H1 (cell line): ENCODE results near the gene RUNX1. TPM values are rescaled to one million over a fixed set of nuclear protein-coding genes. Genes with fewer than 3 reads are reported as not detected.

Experiments used
- CTCF ChIA-PET: fragments of 300-600 bp; sonication (Branson Sonifier 250); formaldehyde crosslinking; loops from one replicate; lab custom pipeline; 2021; ENCODE audit not compliant: partially characterized antibody; lab: Charles Lee
- POLR2A ChIA-PET: fragments of 300-600 bp; sonication (Branson Sonifier 250); formaldehyde crosslinking; loops from one replicate; lab custom pipeline; 2021; ENCODE audit warnings: inconsistent platforms; ENCODE audit not compliant: partially characterized antibody; lab: Charles Lee
- DNase-seq, 2 experiments: peaks; one replicate each; pipeline versions ENCODE4 v3.0.0 to v3.0.0-alpha.2; 2010 to 2022; ENCODE audit warnings: low spot score in 2 of 2, low read depth in 1 of 2, mixed read lengths in 1 of 2
- FAIRE-seq: peaks from 2 replicates; lab custom pipeline; 2011; peaks lifted over from hg19 to GRCh38; lab: Jason Lieb, UNC
- H2AFZ ChIP-seq: 2 replicates; pipeline ENCODE4 v1.8.1; 2012; ENCODE audit warnings: low read length, inconsistent platforms
- H2AK5ac ChIP-seq: 2 replicates; pipeline ENCODE4 v1.6.1; 2013; ENCODE audit warnings: low read depth, low read length
- H2BK120ac ChIP-seq: replicated peaks from 2 replicates; pipeline ENCODE3; 2013; ENCODE audit warnings: low read depth, low read length, inconsistent platforms
- H2BK12ac ChIP-seq: 2 replicates; pipeline ENCODE4 v1.6.1; 2013; ENCODE audit warnings: low read depth, low read length
- H2BK15ac ChIP-seq: 2 replicates; pipeline ENCODE4 v1.6.1; 2013; ENCODE audit warnings: low read length
- H2BK20ac ChIP-seq: 2 replicates; pipeline ENCODE4 v1.6.1; 2013; ENCODE audit warnings: low read length
- H2BK5ac ChIP-seq: 2 replicates; pipeline ENCODE4 v1.6.1; 2013; ENCODE audit warnings: low read depth, low read length
- H3K14ac ChIP-seq: 2 replicates; pipeline ENCODE4 v1.6.1; 2013; ENCODE audit warnings: inconsistent platforms; ENCODE audit not compliant: insufficient read length
- H3K18ac ChIP-seq: 2 replicates; pipeline ENCODE4 v1.6.1; 2013; ENCODE audit warnings: low read length; ENCODE audit errors: extremely low read depth
- H3K23ac ChIP-seq: 2 replicates; pipeline ENCODE4 v1.6.1; 2013; ENCODE audit warnings: inconsistent platforms; ENCODE audit not compliant: insufficient read length
- H3K23me2 ChIP-seq: 2 replicates; pipeline ENCODE4 v1.6.1; 2013; ENCODE audit warnings: low read depth, low read length
- H3K27ac ChIP-seq: 2 replicates; pipeline ENCODE4 v1.6.1; 2011; ENCODE audit warnings: low read depth, low read length, inconsistent platforms
- H3K27me3 ChIP-seq, 4 experiments: replicated peaks in 1 of 4; 1 replicate in 1 of 4; 2 replicates in 3 of 4; pipeline versions ENCODE4 v1.6.1 to v1.8.1; 2011 to 2013; ENCODE audit warnings: low read length in 3 of 4, mild to moderate bottlenecking in 3 of 4, inconsistent platforms in 2 of 4, mixed read lengths in 2 of 4, moderate library complexity in 1 of 4; ENCODE audit not compliant: control insufficient read depth in 3 of 4, insufficient read depth in 3 of 4; ENCODE audit errors: extremely low read depth in 1 of 4
- H3K36me3 ChIP-seq, 4 experiments: 2 replicates each; pipeline versions ENCODE4 v1.6.1 to v1.8.1; 2011 to 2013; ENCODE audit warnings: mild to moderate bottlenecking in 4 of 4, low read length in 3 of 4, moderate library complexity in 2 of 4, control low read depth in 1 of 4, inconsistent platforms in 1 of 4; ENCODE audit not compliant: insufficient read depth in 4 of 4, control insufficient read depth in 2 of 4
- H3K4ac ChIP-seq: replicated peaks from 2 replicates; pipeline ENCODE3; 2013; ENCODE audit warnings: low read length, low read depth, mixed read lengths, inconsistent platforms; ENCODE audit not compliant: insufficient read length
- H3K4me1 ChIP-seq, 4 experiments: replicated peaks in 1 of 4; 1 replicate in 1 of 4; 2 replicates in 3 of 4; pipeline versions ENCODE4 v1.6.1 to v1.8.1; 2011 to 2013; ENCODE audit warnings: low read length in 3 of 4, inconsistent platforms in 2 of 4, mixed read lengths in 1 of 4; ENCODE audit not compliant: insufficient read depth in 4 of 4, control insufficient read depth in 3 of 4
- H3K4me2 ChIP-seq, 2 experiments: 2 replicates each; pipeline versions ENCODE4 v1.6.1 to v1.8.1; 2011 to 2013; ENCODE audit warnings: low read depth in 2 of 2, low read length in 2 of 2, control low read depth in 1 of 2, inconsistent platforms in 1 of 2, mild to moderate bottlenecking in 1 of 2; ENCODE audit not compliant: insufficient read depth in 1 of 2
- H3K4me3 ChIP-seq, 4 experiments: fragments of 200-600, 300-600 bp in 1 of 4; sonication (generic), shearing (Covaris generic), sonication (Bioruptor Twin) in 1 of 4; 2 replicates each; pipeline versions ENCODE4 v1.5.1 to v1.8.1; 2011 to 2016; ENCODE audit warnings: low read length in 4 of 4, low read depth in 3 of 4, control low read depth in 2 of 4, inconsistent platforms in 2 of 4, mild to moderate bottlenecking in 2 of 4, mixed read lengths in 1 of 4, moderate library complexity in 1 of 4; ENCODE audit not compliant: insufficient read depth in 2 of 4; ENCODE audit errors: extremely low read depth in 1 of 4
- H3K56ac ChIP-seq: replicated peaks from 2 replicates; pipeline ENCODE3; 2013; ENCODE audit warnings: low read depth, mild to moderate bottlenecking, mixed read lengths, low read length, inconsistent platforms; ENCODE audit not compliant: insufficient read length
- H3K79me1 ChIP-seq: 2 replicates; pipeline ENCODE4 v1.6.1; 2013; ENCODE audit warnings: low read depth, low read length, control low read depth
- H3K79me2 ChIP-seq, 2 experiments: 2 replicates each; pipeline versions ENCODE4 v1.6.1 to v1.8.1; 2012 to 2013; ENCODE audit warnings: low read length in 2 of 2, mild to moderate bottlenecking in 2 of 2, inconsistent platforms in 1 of 2; ENCODE audit not compliant: insufficient read depth in 2 of 2, control insufficient read depth in 1 of 2
- H3K9ac ChIP-seq, 4 experiments: replicated peaks in 1 of 4; 1 replicate in 1 of 4; 2 replicates in 3 of 4; pipeline versions ENCODE4 v1.6.1 to v1.8.1; 2011 to 2013; ENCODE audit warnings: low read depth in 3 of 4, low read length in 3 of 4, control low read depth in 2 of 4, mild to moderate bottlenecking in 2 of 4, moderate library complexity in 2 of 4, inconsistent platforms in 1 of 4; ENCODE audit errors: extremely low read depth in 1 of 4
- H3K9me3 ChIP-seq, 2 experiments: 2 replicates each; pipeline versions ENCODE4 v1.6.1 to v1.8.1; 2012 to 2013; ENCODE audit warnings: mild to moderate bottlenecking in 2 of 2, moderate library complexity in 2 of 2, control low read depth in 1 of 2, inconsistent platforms in 1 of 2, low read depth in 1 of 2, low read length in 1 of 2, mixed read lengths in 1 of 2; ENCODE audit not compliant: insufficient read depth in 2 of 2
- H4K20me1 ChIP-seq, 2 experiments: replicated peaks in 1 of 2; 2 replicates each; pipeline versions ENCODE3 to v1.8.1; 2011 to 2013; ENCODE audit warnings: inconsistent platforms in 2 of 2, low read length in 2 of 2, mild to moderate bottlenecking in 1 of 2; ENCODE audit not compliant: insufficient read depth in 2 of 2, control insufficient read depth in 1 of 2
- H4K5ac ChIP-seq: 2 replicates; pipeline ENCODE4 v1.6.1; 2013; ENCODE audit warnings: low read length, low read depth, mixed read lengths, inconsistent platforms; ENCODE audit not compliant: insufficient read length
- H4K8ac ChIP-seq: 2 replicates; pipeline ENCODE4 v1.8.0; 2013; ENCODE audit warnings: mild to moderate bottlenecking, moderate library complexity, low read length, inconsistent platforms; ENCODE audit not compliant: insufficient read depth; ENCODE audit errors: extremely low read depth
- H4K91ac ChIP-seq: replicated peaks from 2 replicates; pipeline ENCODE3; 2013; ENCODE audit warnings: low read length, mixed read lengths, inconsistent platforms; ENCODE audit not compliant: insufficient read length
- WGBS, 2 experiments: shearing (Covaris generic) in 1 of 2; methylation state at CpG; one replicate each; pipeline versions ENCODE4 v1.1.6 to v1.1.7; 2013 to 2015; ENCODE audit warnings: low lambda C conversion rate in 2 of 2, mixed read lengths in 2 of 2, inconsistent platforms in 1 of 2, low coverage in 1 of 2, missing lambda C conversion rate in 1 of 2; ENCODE audit not compliant: insufficient replicate concordance in 2 of 2, insufficient coverage in 1 of 2, insufficient read length in 1 of 2; ENCODE audit errors: extremely low coverage in 1 of 2, missing lambda C conversion rate in 1 of 2; 5-methylcytosine and 5-hydroxymethylcytosine counted together
- polyA plus RNA-seq, 7 experiments: library from polyadenylated mRNA; depleted of rRNA in 3 of 7; stranded (reverse) in 5 of 7; unstranded in 2 of 7; fragments of >200 nt in 5 of 7; fragments of 200-250 nt in 2 of 7; gene quantifications; 1 replicate in 5 of 7; 2 replicates in 1 of 7; 4 replicates in 1 of 7; pipeline versions ENCODE4 v1.2.1 to v1.2.3, GENCODE V29; 2011 to 2013; ENCODE audit warnings: missing spikeins in 2 of 7, mixed read lengths in 2 of 7
- total RNA-seq: library from RNA; stranded (reverse); fragmentation: NEBNext Ultra II Directional; extraction: Animal tissue kit (Norgen Biotek cat#: 25700); gene quantifications from 2 replicates; pipeline ENCODE4 v1.2.1, GENCODE V29; 2021

RUNX1 gene
- total and polyA plus RNA-seq, 2 of the 8 experiments (the other 6 are each of a cell fraction or from before 2014, with no cell fraction given): 0.20 to 0.60 TPM

GRCh38 chr21:35036465-35037383 lies 12.4 kb downstream of the RUNX1 start:
- 88% methylated on average over 11 of the region's 11 CpGs; no CpG with 5 or more reads in 1 of the 2 experiments for WGBS, 2 experiments
- Histone ChIP-seq H3K36me3 (no peaks in the 10 kb centered on the region), H3K4ac (no peak overlapping the region), H4K20me1 (no peaks in the 10 kb centered on the region), H3K27ac (no peak overlapping the region), H4K5ac (no peak overlapping the region), H3K23ac (no peak overlapping the region), H3K4me1 (peaks cover 0 to 6% (median 0%) of the 10 kb centered on the region in 4 experiments; a peak in 1 of 7 replicates), H3K9me3 (no peaks in the 10 kb centered on the region), H2BK15ac (no peak overlapping the region), H3K14ac (no peak overlapping the region), H2AK5ac (no peak overlapping the region), H2BK12ac (no peak overlapping the region), H3K79me1 (no peaks in the 10 kb centered on the region), H3K23me2 (no peaks in the 10 kb centered on the region), H2AFZ (no peak overlapping the region), H3K27me3 (no peaks in the 10 kb centered on the region; a peak in 1 of 7 replicates), H3K4me3 (no peak overlapping the region), H2BK120ac (no peak overlapping the region), H2BK5ac (no peak overlapping the region), H3K18ac (no peak overlapping the region), H2BK20ac (no peak overlapping the region), H4K91ac (no peak overlapping the region), H3K9ac (no peak overlapping the region), H3K79me2 (no peaks in the 10 kb centered on the region), H3K56ac (no peak overlapping the region), H4K8ac (no peak overlapping the region), H3K4me2 (no peak overlapping the region)
- ChIA-PET CTCF (no interaction called here), POLR2A (no interaction called here)
- FAIRE-seq (no peak), DNase-seq (no peak)
